ENCODE data around the gene EMB.
"Not testable (repeated sequence)": the region's sequence is repeated elsewhere in the genome, so short reads cannot be mapped to it uniquely, and the experiment has no call there.

GRCh38 chr5:50392289-50392688 is 48.8 kb downstream of the EMB start:
- not testable (repeated sequence) for TF ChIP-seq POLR2A (IDR thresholded peaks at IDR 0.05)
- TF ChIP-seq, protein P1, sequence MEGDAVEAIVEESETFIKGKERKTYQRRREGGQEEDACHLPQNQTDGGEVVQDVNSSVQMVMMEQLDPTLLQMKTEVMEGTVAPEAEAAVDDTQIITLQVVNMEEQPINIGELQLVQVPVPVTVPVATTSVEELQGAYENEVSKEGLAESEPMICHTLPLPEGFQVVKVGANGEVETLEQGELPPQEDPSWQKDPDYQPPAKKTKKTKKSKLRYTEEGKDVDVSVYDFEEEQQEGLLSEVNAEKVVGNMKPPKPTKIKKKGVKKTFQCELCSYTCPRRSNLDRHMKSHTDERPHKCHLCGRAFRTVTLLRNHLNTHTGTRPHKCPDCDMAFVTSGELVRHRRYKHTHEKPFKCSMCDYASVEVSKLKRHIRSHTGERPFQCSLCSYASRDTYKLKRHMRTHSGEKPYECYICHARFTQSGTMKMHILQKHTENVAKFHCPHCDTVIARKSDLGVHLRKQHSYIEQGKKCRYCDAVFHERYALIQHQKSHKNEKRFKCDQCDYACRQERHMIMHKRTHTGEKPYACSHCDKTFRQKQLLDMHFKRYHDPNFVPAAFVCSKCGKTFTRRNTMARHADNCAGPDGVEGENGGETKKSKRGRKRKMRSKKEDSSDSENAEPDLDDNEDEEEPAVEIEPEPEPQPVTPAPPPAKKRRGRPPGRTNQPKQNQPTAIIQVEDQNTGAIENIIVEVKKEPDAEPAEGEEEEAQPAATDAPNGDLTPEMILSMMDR (IDR thresholded peaks at IDR 0.05): not testable (repeated sequence)

Data from upper lobe of left lung (tissue), 4 donors.